ENCODE measurements around the gene TGFBR3L. TPM values are rescaled to one million over a fixed set of nuclear protein-coding genes. Genes with fewer than 3 reads are reported as not detected.

The TGFBR3L gene
- total RNA-seq, 1 donor from 2014 or later = 2.8 TPM

DNA sequence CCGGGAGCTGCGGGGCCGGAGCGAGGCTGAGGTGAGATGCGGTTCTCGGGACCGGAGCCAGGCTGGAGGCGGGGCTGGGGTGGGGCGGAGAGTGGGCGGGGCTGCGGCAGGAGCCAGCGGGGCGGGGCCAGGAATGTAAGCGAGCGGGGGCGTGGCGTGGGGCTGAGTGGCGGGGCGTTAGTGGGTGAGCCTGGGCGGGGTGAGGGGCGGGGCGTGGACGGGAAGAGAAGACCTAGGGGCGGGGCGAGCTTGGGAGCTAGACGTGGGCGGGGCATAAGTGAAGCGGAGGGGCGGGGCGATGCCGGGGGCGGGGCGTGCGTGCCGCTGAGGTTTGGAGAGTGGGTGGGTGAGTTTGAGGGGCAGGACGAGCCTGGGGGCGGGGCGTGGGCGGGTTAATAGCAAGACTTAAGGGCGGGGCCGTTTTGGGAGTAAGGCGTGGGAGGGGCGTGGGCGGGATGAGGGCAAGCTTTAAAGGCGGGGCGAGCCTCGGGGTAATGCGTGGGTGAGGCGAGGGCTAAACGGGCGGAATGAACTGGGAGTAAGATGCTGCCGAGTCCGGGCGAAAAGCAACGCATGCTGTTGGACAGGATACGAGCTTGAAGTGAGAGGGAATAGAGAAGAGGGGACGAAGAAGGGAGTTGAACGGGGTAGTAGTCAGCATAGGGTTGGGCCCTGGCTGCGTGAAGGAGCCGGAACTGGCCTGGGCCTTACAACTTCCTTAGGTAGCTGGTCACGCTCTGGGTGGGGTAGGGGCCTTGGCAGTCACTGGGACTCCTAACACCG, 6.1 kb downstream of the TGFBR3L start:
- DNase-seq (ENCODE audit: low read depth) = peak; percentile 82
- peaks cover 6% of the 10 kb centered on the region for H3K79me2 ChIP-seq (ENCODE audit: insufficient read depth, low read length)
- FAIRE-seq = no peak
- H3K4me1 ChIP-seq (ENCODE audit: insufficient read depth, low read length) = peaks cover 30% of the 10 kb centered on the region
- peaks cover 3% of the 10 kb centered on the region for H3K36me3 ChIP-seq (ENCODE audit: insufficient read depth, low read length)
- Mint-ChIP-seq H3K9me3 (ENCODE audit: unreplicated experiment) (no peaks in the 10 kb centered on the region), H3K27me3 (ENCODE audit: low read depth, unreplicated experiment) (peaks cover 4% of the 10 kb centered on the region), H3K27ac (ENCODE audit: unreplicated experiment) (peak overlapping the region; percentile 26), H3K4me1 (ENCODE audit: low read depth, unreplicated experiment) (peaks cover 5% of the 10 kb centered on the region), H3K36me3 (ENCODE audit: low read depth, unreplicated experiment) (no peaks in the 10 kb centered on the region), H3K4me3 (ENCODE audit: unreplicated experiment) (peak overlapping the region; percentile 82)
- peak overlapping the region; percentile 73 for H3K4me3 ChIP-seq (ENCODE audit: insufficient read depth, low read depth, low read length)
- no peak for TF ChIP-seq EZH2 (IDR thresholded peaks at IDR 0.05; ENCODE audit: insufficient read depth, low read length)
- TF ChIP-seq, protein P1, sequence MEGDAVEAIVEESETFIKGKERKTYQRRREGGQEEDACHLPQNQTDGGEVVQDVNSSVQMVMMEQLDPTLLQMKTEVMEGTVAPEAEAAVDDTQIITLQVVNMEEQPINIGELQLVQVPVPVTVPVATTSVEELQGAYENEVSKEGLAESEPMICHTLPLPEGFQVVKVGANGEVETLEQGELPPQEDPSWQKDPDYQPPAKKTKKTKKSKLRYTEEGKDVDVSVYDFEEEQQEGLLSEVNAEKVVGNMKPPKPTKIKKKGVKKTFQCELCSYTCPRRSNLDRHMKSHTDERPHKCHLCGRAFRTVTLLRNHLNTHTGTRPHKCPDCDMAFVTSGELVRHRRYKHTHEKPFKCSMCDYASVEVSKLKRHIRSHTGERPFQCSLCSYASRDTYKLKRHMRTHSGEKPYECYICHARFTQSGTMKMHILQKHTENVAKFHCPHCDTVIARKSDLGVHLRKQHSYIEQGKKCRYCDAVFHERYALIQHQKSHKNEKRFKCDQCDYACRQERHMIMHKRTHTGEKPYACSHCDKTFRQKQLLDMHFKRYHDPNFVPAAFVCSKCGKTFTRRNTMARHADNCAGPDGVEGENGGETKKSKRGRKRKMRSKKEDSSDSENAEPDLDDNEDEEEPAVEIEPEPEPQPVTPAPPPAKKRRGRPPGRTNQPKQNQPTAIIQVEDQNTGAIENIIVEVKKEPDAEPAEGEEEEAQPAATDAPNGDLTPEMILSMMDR (IDR thresholded peaks at IDR 0.05; ENCODE audit: insufficient read depth, low read depth, low read length) = no peak
- peaks cover 19% of the 10 kb centered on the region for H4K20me1 ChIP-seq (ENCODE audit: insufficient read depth, low read length)
- peak overlapping the region; percentile 81 for H2AFZ ChIP-seq (ENCODE audit: low read depth, low read length)
- H3K4me2 ChIP-seq (ENCODE audit: low read length) = peak overlapping the region; percentile 99
- peak overlapping the region; percentile 85 for H3K9ac ChIP-seq (ENCODE audit: low read length)
- H3K27me3 ChIP-seq (ENCODE audit: insufficient read depth, low read length) = peaks cover 17% of the 10 kb centered on the region
- H3K9me3 ChIP-seq (ENCODE audit: insufficient read depth, low read depth, low read length) = no peaks in the 10 kb centered on the region
- H3K27ac ChIP-seq (ENCODE audit: low read depth, low read length) = peak overlapping the region; percentile 83

- DNase-seq (ENCODE audit: low read depth) = no peak
- H3K36me3 Mint-ChIP-seq (ENCODE audit: low read depth, unreplicated experiment) = peaks cover under 1% of the 10 kb centered on the region
These were observed 6.8 kb downstream of the TGFBR3L start for GRCh38 chr19:7921302-7921966.

More at GRCh38 chr19:7921302-7921966, 6.8 kb downstream of the TGFBR3L start:
- FAIRE-seq = no peak
- Mint-ChIP-seq H3K4me1 (ENCODE audit: low read depth, unreplicated experiment) (peaks cover 7% of the 10 kb centered on the region), H3K27me3 (ENCODE audit: low read depth, unreplicated experiment) (peaks cover 3% of the 10 kb centered on the region), H3K27ac (ENCODE audit: unreplicated experiment) (peak overlapping the region; percentile 26), H3K9me3 (ENCODE audit: unreplicated experiment) (no peaks in the 10 kb centered on the region), H3K4me3 (ENCODE audit: unreplicated experiment) (peak overlapping the region; percentile 82)
- Histone ChIP-seq H3K9me3 (ENCODE audit: insufficient read depth, low read depth, low read length) (no peaks in the 10 kb centered on the region), H2AFZ (ENCODE audit: low read depth, low read length) (peak overlapping the region; percentile 81), H3K4me3 (ENCODE audit: insufficient read depth, low read depth, low read length) (peak overlapping the region; percentile 69), H4K20me1 (ENCODE audit: insufficient read depth, low read length) (peaks cover 17% of the 10 kb centered on the region), H3K79me2 (ENCODE audit: insufficient read depth, low read length) (peaks cover 6% of the 10 kb centered on the region), H3K4me1 (ENCODE audit: insufficient read depth, low read length) (peaks cover 28% of the 10 kb centered on the region), H3K36me3 (ENCODE audit: insufficient read depth, low read length) (peaks cover 3% of the 10 kb centered on the region), H3K9ac (ENCODE audit: low read length) (peak overlapping the region; percentile 84), H3K4me2 (ENCODE audit: low read length) (peak overlapping the region; percentile 99), H3K27me3 (ENCODE audit: insufficient read depth, low read length) (peaks cover 13% of the 10 kb centered on the region), H3K27ac (ENCODE audit: low read depth, low read length) (peak overlapping the region; percentile 83)
- TF ChIP-seq, protein P1 (IDR thresholded peaks at IDR 0.05; ENCODE audit: insufficient read depth, low read depth, low read length) = no peak
- no peak for TF ChIP-seq EZH2 (IDR thresholded peaks at IDR 0.05; ENCODE audit: insufficient read depth, low read length)

Measured in astrocyte (in vitro differentiated cells and primary cell).